Breast epithelium (tissue), 4 donors: Measurements from ENCODE around the gene PICALM. TPM values are rescaled to one million over a fixed set of nuclear protein-coding genes. Genes with fewer than 3 reads are reported as not detected.
"Not testable (repeated sequence)": the region's sequence is repeated elsewhere in the genome, so short reads cannot be mapped to it uniquely, and the experiment has no call there.

Experiments
- DNase-seq, 2 donors: peaks; one replicate each; pipeline ENCODE4 v3.0.0-alpha.2; 2019; ENCODE audit warnings: low spot score in 2 of 2
- H3K27ac ChIP-seq, 2 donors: fragments of 200-600 bp; sonication (generic) in 1 of 2; one replicate each; pipeline ENCODE4 v1.5.1; 2016 to 2019; ENCODE audit warnings: mild to moderate bottlenecking in 1 of 2
- H3K27me3 ChIP-seq, 2 donors: fragments of 200-600 bp; sonication (generic) in 1 of 2; one replicate each; pipeline versions ENCODE4 v1.5.1 to v1.6.0; 2017 to 2019; ENCODE audit warnings: control low read depth in 1 of 2, mild to moderate bottlenecking in 1 of 2
- H3K36me3 ChIP-seq: fragments of 200-600 bp; one replicate; pipeline ENCODE4 v1.5.1; 2019
- H3K4me1 ChIP-seq, 2 donors: fragments of 200-600 bp; sonication (generic); one replicate each; pipeline ENCODE4 v1.5.1; 2016 to 2019; ENCODE audit warnings: control low read depth in 1 of 2
- H3K4me3 ChIP-seq, 3 donors: fragments of 200-600 bp; sonication (generic); 1 replicate in 2 of 3; 2 replicates in 1 of 3; pipeline ENCODE4 v1.5.1; 2016 to 2019; ENCODE audit warnings: mild to moderate bottlenecking in 3 of 3, moderate library complexity in 2 of 3
- H3K9me3 ChIP-seq, 2 donors: fragments of 200-600 bp; sonication (generic) in 1 of 2; one replicate each; pipeline ENCODE4 v1.5.1; 2016 to 2019; ENCODE audit warnings: control low read depth in 1 of 2
- CTCF ChIP-seq, 3 donors: fragments of 450-650 bp; IDR thresholded peaks; one replicate each; pipeline ENCODE4 v1.5.1; 2016 to 2017; ENCODE audit warnings: antibody characterized with exemption in 3 of 3, mild to moderate bottlenecking in 3 of 3, moderate library complexity in 3 of 3
- POLR2A ChIP-seq: fragments of 450-650 bp; IDR thresholded peaks from one replicate; pipeline ENCODE4 v1.6.1; 2016; ENCODE audit warnings: antibody characterized with exemption, mild to moderate bottlenecking, moderate library complexity
- POLR2AphosphoS5 ChIP-seq, 3 donors: sonication (generic); formaldehyde crosslinking; IDR thresholded peaks; one replicate each; pipeline ENCODE4 v1.6.1; 2017; ENCODE audit warnings: antibody characterized with exemption in 3 of 3
- intact Hi-C: fragments of 100-400 bp; cut with DNase I; formaldehyde crosslinking; loops from one replicate; pipeline ENCODE4 v1.15.1; 2023; ENCODE audit warnings: low total_unique reads
- total RNA-seq, 3 donors: library from RNA; depleted of rRNA; stranded (reverse); fragments of >200 nt; gene quantifications; one replicate each; pipeline ENCODE4 v1.1.0, GENCODE V29; 2016

PICALM gene
- total RNA-seq, 3 donors from 2014 or later: 327 to 336 (median 328) TPM

GRCh38 chr11:85930879-85931366 lies 138.0 kb downstream of the PICALM start:
- DNase-seq: no peak
- intact Hi-C loops: no loop called here
- H3K27ac ChIP-seq: no peak overlapping the region

GRCh38 chr11:85926653-85927214 lies 142.2 kb downstream of the PICALM start:
- H3K4me1 ChIP-seq, H3K36me3 ChIP-seq, H3K9me3 ChIP-seq, DNase-seq, H3K27ac ChIP-seq, H3K4me3 ChIP-seq, H3K27me3 ChIP-seq, intact Hi-C loops: not testable (repeated sequence)

More at GRCh38 chr11:85930879-85931366, 138.0 kb downstream of the PICALM start:
- no peaks in the 10 kb centered on the region for H3K4me1 ChIP-seq
- H3K36me3 ChIP-seq: no peaks in the 10 kb centered on the region
- no peak overlapping the region for H3K4me3 ChIP-seq
- no peaks in the 10 kb centered on the region for H3K27me3 ChIP-seq
- H3K9me3 ChIP-seq: no peaks in the 10 kb centered on the region
- TF ChIP-seq POLR2AphosphoS5 (IDR thresholded peaks at IDR 0.05): no peak
- TF ChIP-seq POLR2A: no peak
- no peak for TF ChIP-seq CTCF (IDR thresholded peaks at IDR 0.05)

GRCh38 chr11:85923455-85923854 lies 145.4 kb downstream of the PICALM start:
- H3K9me3 ChIP-seq: no peaks in the 10 kb centered on the region
- no peak for TF ChIP-seq POLR2AphosphoS5 (IDR thresholded peaks at IDR 0.05)
- TF ChIP-seq POLR2A: no peak
- TF ChIP-seq CTCF (IDR thresholded peaks at IDR 0.05): no peak
- intact Hi-C loops: no loop called here
- H3K27ac ChIP-seq: no peak overlapping the region
- no peaks in the 10 kb centered on the region for H3K27me3 ChIP-seq
- H3K4me1 ChIP-seq: no peaks in the 10 kb centered on the region
- no peak overlapping the region for H3K4me3 ChIP-seq
- DNase-seq: no peak
- H3K36me3 ChIP-seq: no peaks in the 10 kb centered on the region

- no peak for DNase-seq
- H3K4me1 ChIP-seq: no peaks in the 10 kb centered on the region
- H3K27me3 ChIP-seq: no peaks in the 10 kb centered on the region
- no peak overlapping the region for H3K27ac ChIP-seq
- H3K4me3 ChIP-seq: no peak overlapping the region
- intact Hi-C loops: no loop called here
- no peaks in the 10 kb centered on the region for H3K9me3 ChIP-seq
- no peak for TF ChIP-seq POLR2A
- TF ChIP-seq POLR2AphosphoS5 (IDR thresholded peaks at IDR 0.05): no peak
- no peak for TF ChIP-seq CTCF (IDR thresholded peaks at IDR 0.05)
- no peaks in the 10 kb centered on the region for H3K36me3 ChIP-seq
These were observed 146.5 kb downstream of the PICALM start for GRCh38 chr11:85922367-85922766.

GRCh38 chr11:85918910-85919794 lies 149.7 kb downstream of the PICALM start:
- Histone ChIP-seq H3K4me1 (no peaks in the 10 kb centered on the region), H3K27ac (no peak overlapping the region), H3K9me3 (no peaks in the 10 kb centered on the region), H3K36me3 (no peaks in the 10 kb centered on the region), H3K4me3 (no peak overlapping the region), H3K27me3 (no peaks in the 10 kb centered on the region)
- TF ChIP-seq POLR2AphosphoS5 (IDR thresholded peaks at IDR 0.05) (no peak), POLR2A (no peak), CTCF (IDR thresholded peaks at IDR 0.05) (no peak)
- no peak for DNase-seq
- intact Hi-C loops: no loop called here
